ENCODE results near the gene TAF8.

TAF8 gene

DNA sequence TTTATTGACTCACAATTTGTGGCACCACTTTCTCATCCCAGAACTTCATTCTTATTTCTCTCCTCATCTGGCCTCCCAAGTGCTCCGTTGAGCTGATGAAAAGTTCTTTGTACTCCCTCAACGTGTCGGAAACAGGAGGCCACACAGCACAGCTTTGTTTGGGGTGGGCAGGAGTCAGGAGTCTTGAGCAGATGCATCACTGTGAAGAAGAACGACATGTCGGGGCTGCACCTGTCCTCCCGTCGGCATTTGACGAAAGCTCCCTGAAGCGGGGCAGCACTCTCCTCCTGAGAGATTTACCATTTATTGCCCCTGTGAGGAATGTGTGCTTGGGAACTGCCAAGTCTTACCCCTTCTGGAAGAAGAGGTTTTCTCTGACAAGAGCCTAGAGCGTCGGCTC lies 28.1 kb downstream of the TAF8 start:
- H3K4me1 ChIP-seq (ENCODE audit: control insufficient read depth in 5 of 5, insufficient read depth in 5 of 5, low read length in 5 of 5), result peaks cover 0 to 11% (median 7%) of the 10 kb centered on the region in 5 donors

GRCh38 chr6:42079941-42080464 lies 29.7 kb downstream of the TAF8 start:
- no peaks in the 10 kb centered on the region for H3K27me3 ChIP-seq (ENCODE audit: control insufficient read depth in 5 of 5, insufficient read depth in 4 of 5, low read length in 5 of 5)
- peaks cover 4 to 56% (median 41%) of the 10 kb centered on the region in 5 donors for H3K36me3 ChIP-seq (ENCODE audit: control insufficient read depth in 5 of 5, insufficient read depth in 5 of 5, low read length in 5 of 5)
- no peak overlapping the region for H3K9ac ChIP-seq (ENCODE audit: low read length in 5 of 5)
- no peak overlapping the region for H3K27ac ChIP-seq (ENCODE audit: low read depth, low read length)
- no peak overlapping the region for H3K4me3 ChIP-seq (ENCODE audit: low read depth in 1 of 5, low read length in 5 of 5)
- H3K9me3 ChIP-seq (ENCODE audit: control insufficient read depth in 5 of 5, low read length in 5 of 5), result no peaks in the 10 kb centered on the region
- H3K4me1 ChIP-seq (ENCODE audit: control insufficient read depth in 5 of 5, insufficient read depth in 5 of 5, low read length in 5 of 5), result peaks cover 0 to 11% (median 8%) of the 10 kb centered on the region in 5 donors

More for the DNA sequence above, 28.1 kb downstream of the TAF8 start:
- Histone ChIP-seq H3K9ac (ENCODE audit: low read length in 5 of 5) (no peak overlapping the region), H3K36me3 (ENCODE audit: control insufficient read depth in 5 of 5, insufficient read depth in 5 of 5, low read length in 5 of 5) (peaks cover 2 to 72% (median 53%) of the 10 kb centered on the region in 5 donors), H3K9me3 (ENCODE audit: control insufficient read depth in 5 of 5, low read length in 5 of 5) (no peaks in the 10 kb centered on the region), H3K27me3 (ENCODE audit: control insufficient read depth in 5 of 5, insufficient read depth in 4 of 5, low read length in 5 of 5) (no peaks in the 10 kb centered on the region), H3K4me3 (ENCODE audit: low read depth in 1 of 5, low read length in 5 of 5) (no peak overlapping the region), H3K27ac (ENCODE audit: low read depth, low read length) (no peak overlapping the region)

GRCh38 chr6:42083530-42083929 lies 33.2 kb downstream of the TAF8 start:
- H3K4me3 ChIP-seq (ENCODE audit: low read depth in 1 of 5, low read length in 5 of 5), result no peak overlapping the region
- H3K27me3 ChIP-seq (ENCODE audit: control insufficient read depth in 5 of 5, insufficient read depth in 4 of 5, low read length in 5 of 5), result no peaks in the 10 kb centered on the region
- H3K9ac ChIP-seq (ENCODE audit: low read length in 5 of 5), result no peak overlapping the region
- H3K36me3 ChIP-seq (ENCODE audit: control insufficient read depth in 5 of 5, insufficient read depth in 5 of 5, low read length in 5 of 5), result peaks cover 3 to 33% (median 19%) of the 10 kb centered on the region in 5 donors
- peaks cover 4 to 23% (median 21%) of the 10 kb centered on the region in 5 donors for H3K4me1 ChIP-seq (ENCODE audit: control insufficient read depth in 5 of 5, insufficient read depth in 5 of 5, low read length in 5 of 5)
- H3K27ac ChIP-seq (ENCODE audit: low read depth, low read length), result no peak overlapping the region
- H3K9me3 ChIP-seq (ENCODE audit: control insufficient read depth in 5 of 5, low read length in 5 of 5), result no peaks in the 10 kb centered on the region

DNA sequence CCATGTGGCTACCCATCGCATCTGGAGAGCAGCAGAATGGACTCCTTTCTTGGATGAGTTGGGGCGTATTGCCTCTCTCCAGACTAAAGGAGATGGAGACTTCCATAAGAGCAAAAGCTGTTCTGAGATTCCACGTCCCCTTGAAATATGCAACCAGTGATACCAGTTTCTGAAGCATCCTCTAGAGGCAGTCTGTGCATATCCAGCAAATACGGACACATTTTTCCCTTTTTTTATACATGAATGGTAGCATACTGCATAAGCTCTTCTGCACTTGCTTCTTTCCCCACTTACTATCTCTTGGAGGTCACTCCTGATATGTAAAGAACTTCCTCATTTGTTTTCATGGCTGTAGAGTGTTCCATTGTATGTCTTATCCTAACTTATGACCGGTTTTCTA lies 34.6 kb downstream of the TAF8 start:
- Histone ChIP-seq H3K27me3 (ENCODE audit: control insufficient read depth in 5 of 5, insufficient read depth in 4 of 5, low read length in 5 of 5) (no peaks in the 10 kb centered on the region), H3K9me3 (ENCODE audit: control insufficient read depth in 5 of 5, low read length in 5 of 5) (no peaks in the 10 kb centered on the region), H3K9ac (ENCODE audit: low read length in 5 of 5) (no peak overlapping the region), H3K4me3 (ENCODE audit: low read depth in 1 of 5, low read length in 5 of 5) (no peak overlapping the region), H3K36me3 (ENCODE audit: control insufficient read depth in 5 of 5, insufficient read depth in 5 of 5, low read length in 5 of 5) (peaks cover 3 to 19% (median 8%) of the 10 kb centered on the region in 5 donors), H3K4me1 (ENCODE audit: control insufficient read depth in 5 of 5, insufficient read depth in 5 of 5, low read length in 5 of 5) (peaks cover 4 to 23% (median 21%) of the 10 kb centered on the region in 5 donors), H3K27ac (ENCODE audit: low read depth, low read length) (no peak overlapping the region)

DNA sequence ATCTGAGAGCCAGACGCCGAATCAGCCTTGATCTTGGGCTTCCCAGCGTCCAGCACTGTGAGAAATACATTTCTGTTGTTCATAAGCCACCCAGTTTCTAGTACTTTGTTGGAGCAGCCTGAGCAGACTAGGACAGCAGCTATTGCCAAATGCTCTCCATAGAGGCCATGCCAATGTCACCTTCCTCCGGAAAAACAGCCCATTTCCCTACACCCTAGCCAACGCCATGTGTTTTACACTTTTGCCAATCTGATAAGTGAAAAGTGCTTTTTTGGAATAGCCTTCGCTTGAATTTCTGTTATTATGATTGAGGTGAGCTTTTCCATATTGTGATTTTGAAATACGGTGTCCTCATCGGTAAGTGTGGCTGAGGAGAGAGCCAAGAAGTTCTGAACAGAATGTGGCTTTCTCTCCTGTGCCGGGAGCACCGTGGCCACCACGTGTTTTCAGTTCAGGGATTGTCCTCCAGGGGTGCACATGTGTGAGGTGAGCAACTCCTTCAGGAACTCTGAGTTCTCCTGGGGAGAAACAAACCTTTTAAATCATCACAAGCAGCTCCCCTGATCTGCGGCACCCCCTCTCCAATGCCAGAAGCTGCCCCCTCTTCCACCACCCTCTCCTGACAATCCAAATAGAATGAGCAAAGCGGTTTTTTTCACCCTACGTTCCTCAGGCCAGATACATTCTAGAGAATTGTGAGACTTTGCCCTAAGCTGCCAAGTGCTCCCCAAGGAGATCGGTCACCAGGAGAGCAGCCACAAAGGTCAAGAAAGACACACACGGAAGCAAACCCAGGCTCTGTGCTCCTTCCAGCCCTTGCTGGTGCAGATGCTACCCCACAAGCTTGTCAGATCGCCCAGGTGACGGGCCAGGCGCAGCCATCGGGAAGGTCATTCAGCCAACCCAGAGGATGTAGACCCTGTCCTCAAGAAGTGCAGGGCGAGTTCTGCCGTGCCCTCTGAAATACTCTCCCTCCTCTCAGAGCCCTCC lies 36.0 kb downstream of the TAF8 start:
- Histone ChIP-seq H3K4me3 (ENCODE audit: low read depth in 1 of 5, low read length in 5 of 5) (no peak overlapping the region), H3K27me3 (ENCODE audit: control insufficient read depth in 5 of 5, insufficient read depth in 4 of 5, low read length in 5 of 5) (no peaks in the 10 kb centered on the region), H3K36me3 (ENCODE audit: control insufficient read depth in 5 of 5, insufficient read depth in 5 of 5, low read length in 5 of 5) (peaks cover 3 to 13% (median 4%) of the 10 kb centered on the region in 5 donors), H3K4me1 (ENCODE audit: control insufficient read depth in 5 of 5, insufficient read depth in 5 of 5, low read length in 5 of 5) (peaks cover 4 to 23% (median 21%) of the 10 kb centered on the region in 5 donors), H3K9ac (ENCODE audit: low read length in 5 of 5) (no peak overlapping the region), H3K9me3 (ENCODE audit: control insufficient read depth in 5 of 5, low read length in 5 of 5) (no peaks in the 10 kb centered on the region), H3K27ac (ENCODE audit: low read depth, low read length) (no peak overlapping the region)

- H3K4me3 ChIP-seq (ENCODE audit: low read depth in 1 of 5, low read length in 5 of 5), result no peak overlapping the region
- peaks cover 0 to 7% (median 3%) of the 10 kb centered on the region in 5 donors for H3K36me3 ChIP-seq (ENCODE audit: control insufficient read depth in 5 of 5, insufficient read depth in 5 of 5, low read length in 5 of 5)
- H3K9me3 ChIP-seq (ENCODE audit: control insufficient read depth in 5 of 5, low read length in 5 of 5), result no peaks in the 10 kb centered on the region
- no peak overlapping the region for H3K9ac ChIP-seq (ENCODE audit: low read length in 5 of 5)
- H3K4me1 ChIP-seq (ENCODE audit: control insufficient read depth in 5 of 5, insufficient read depth in 5 of 5, low read length in 5 of 5), result peaks cover 4 to 17% (median 12%) of the 10 kb centered on the region in 5 donors
- H3K27me3 ChIP-seq (ENCODE audit: control insufficient read depth in 5 of 5, insufficient read depth in 4 of 5, low read length in 5 of 5), result no peaks in the 10 kb centered on the region
- no peak overlapping the region for H3K27ac ChIP-seq (ENCODE audit: low read depth, low read length)
These were observed 37.8 kb downstream of the TAF8 start for GRCh38 chr6:42088101-42088591.

- Histone ChIP-seq H3K9me3 (ENCODE audit: control insufficient read depth in 5 of 5, low read length in 5 of 5) (no peaks in the 10 kb centered on the region), H3K36me3 (ENCODE audit: control insufficient read depth in 5 of 5, insufficient read depth in 5 of 5, low read length in 5 of 5) (peaks cover 0 to 5% (median 0%) of the 10 kb centered on the region in 5 donors), H3K4me3 (ENCODE audit: low read depth in 1 of 5, low read length in 5 of 5) (no peak overlapping the region), H3K27ac (ENCODE audit: low read depth, low read length) (no peak overlapping the region), H3K4me1 (ENCODE audit: control insufficient read depth in 5 of 5, insufficient read depth in 5 of 5, low read length in 5 of 5) (peaks cover 2 to 10% (median 9%) of the 10 kb centered on the region in 5 donors), H3K9ac (ENCODE audit: low read length in 5 of 5) (no peak overlapping the region), H3K27me3 (ENCODE audit: control insufficient read depth in 5 of 5, insufficient read depth in 4 of 5, low read length in 5 of 5) (no peaks in the 10 kb centered on the region)
These were observed 40.7 kb downstream of the TAF8 start for GRCh38 chr6:42090819-42091717.

DNA sequence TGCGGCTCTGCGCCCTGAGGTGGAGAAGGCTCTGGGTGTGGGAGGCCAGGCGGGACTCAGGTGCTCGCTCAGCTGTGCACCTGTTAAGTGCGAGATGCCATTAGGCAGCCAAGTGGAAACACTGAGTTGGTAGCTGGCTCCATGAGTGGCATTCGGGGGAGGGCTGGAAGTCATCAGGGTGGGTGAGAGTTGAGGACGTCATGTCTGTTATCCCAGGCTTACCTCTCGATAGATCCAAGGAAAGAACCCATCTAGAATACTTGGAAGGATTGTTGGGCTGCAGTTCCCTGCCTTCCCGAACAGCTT lies 41.3 kb downstream of the TAF8 start:
- peaks cover 0 to 4% (median 0%) of the 10 kb centered on the region in 5 donors for H3K36me3 ChIP-seq (ENCODE audit: control insufficient read depth in 5 of 5, insufficient read depth in 5 of 5, low read length in 5 of 5)
- peaks cover under 1 to 4% (median 3%) of the 10 kb centered on the region in 5 donors for H3K4me1 ChIP-seq (ENCODE audit: control insufficient read depth in 5 of 5, insufficient read depth in 5 of 5, low read length in 5 of 5)
- no peaks in the 10 kb centered on the region for H3K27me3 ChIP-seq (ENCODE audit: control insufficient read depth in 5 of 5, insufficient read depth in 4 of 5, low read length in 5 of 5)
- no peak overlapping the region for H3K27ac ChIP-seq (ENCODE audit: low read depth, low read length)
- no peaks in the 10 kb centered on the region for H3K9me3 ChIP-seq (ENCODE audit: control insufficient read depth in 5 of 5, low read length in 5 of 5)
- H3K4me3 ChIP-seq (ENCODE audit: low read depth in 1 of 5, low read length in 5 of 5), result no peak overlapping the region
- no peak overlapping the region for H3K9ac ChIP-seq (ENCODE audit: low read length in 5 of 5)

DNA sequence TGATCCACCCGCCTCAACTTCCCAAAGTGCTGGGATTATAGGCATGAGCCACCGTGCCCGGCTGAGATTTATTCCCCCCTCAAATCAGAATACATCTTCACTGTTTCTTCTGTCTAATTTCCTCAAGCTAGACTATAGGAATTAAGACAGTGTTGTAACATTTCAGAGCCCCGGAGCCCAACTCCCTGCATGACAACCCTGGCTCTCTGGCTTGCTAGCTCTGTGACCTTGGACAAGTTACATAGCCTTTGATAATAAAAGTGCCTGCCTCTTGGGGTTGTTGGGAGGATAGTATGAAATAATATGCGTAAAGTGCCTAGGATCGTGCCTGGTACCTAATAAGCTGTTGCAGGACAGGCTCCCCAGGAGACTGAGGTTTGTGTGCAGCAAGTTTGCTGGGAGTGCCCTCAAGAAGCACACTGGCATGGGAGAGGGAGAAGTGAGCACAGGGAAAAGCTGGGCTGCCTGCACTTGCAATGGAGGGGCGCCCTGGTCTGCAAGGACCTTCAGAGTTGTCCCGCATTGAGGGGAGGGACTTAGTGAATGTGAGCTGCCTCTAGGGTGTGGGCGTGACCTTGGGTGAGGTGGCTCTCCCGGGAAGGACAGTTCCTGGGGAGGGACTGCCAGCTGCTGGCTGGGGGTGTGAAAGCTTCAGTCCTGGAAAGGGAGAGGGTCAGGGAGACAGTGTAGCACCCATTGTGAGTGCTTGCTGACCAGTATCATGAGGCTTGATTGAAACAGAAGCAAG lies 43.4 kb downstream of the TAF8 start:
- Histone ChIP-seq H3K4me1 (ENCODE audit: control insufficient read depth in 5 of 5, insufficient read depth in 5 of 5, low read length in 5 of 5) (no peaks in the 10 kb centered on the region), H3K9me3 (ENCODE audit: control insufficient read depth in 5 of 5, low read length in 5 of 5) (no peaks in the 10 kb centered on the region), H3K4me3 (ENCODE audit: low read depth in 1 of 5, low read length in 5 of 5) (no peak overlapping the region), H3K36me3 (ENCODE audit: control insufficient read depth in 5 of 5, insufficient read depth in 5 of 5, low read length in 5 of 5) (peaks cover 0 to 2% (median 0%) of the 10 kb centered on the region in 5 donors), H3K27ac (ENCODE audit: low read depth, low read length) (no peak overlapping the region), H3K9ac (ENCODE audit: low read length in 5 of 5) (no peak overlapping the region), H3K27me3 (ENCODE audit: control insufficient read depth in 5 of 5, insufficient read depth in 4 of 5, low read length in 5 of 5) (no peaks in the 10 kb centered on the region)
